ENCODE data around the gene TBX20. TPM values are rescaled to one million over a fixed set of nuclear protein-coding genes. Genes with fewer than 3 reads are reported as not detected.

TBX20 gene
- total and polyA plus RNA-seq, 2 of the 13 experiments (the other 11 are each of a cell fraction or from before 2014, with no cell fraction given): not detected

DNA sequence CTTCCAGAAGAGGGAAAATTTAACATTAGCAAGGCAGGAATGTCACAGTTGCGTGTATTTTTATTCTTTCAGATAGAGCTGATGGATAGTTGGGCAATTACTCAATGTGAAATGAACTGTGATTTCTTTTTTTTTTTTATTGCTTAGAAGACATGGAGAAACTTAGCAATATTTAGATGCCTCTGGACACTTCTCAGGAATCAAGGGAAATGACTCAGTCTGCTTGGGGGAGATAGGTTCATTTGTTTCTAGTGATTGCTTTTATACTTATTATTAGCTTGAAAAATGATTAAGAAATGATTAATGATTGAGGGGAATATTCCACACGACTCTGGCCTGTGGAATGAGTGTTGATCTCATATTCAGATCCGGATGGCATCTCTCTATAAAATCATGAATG is 33.1 kb upstream of the TBX20 start:
- H3K79me2 ChIP-seq (ENCODE audit: insufficient read depth, low read length): no peaks in the 10 kb centered on the region
- no peaks in the 10 kb centered on the region for H4K20me1 ChIP-seq (ENCODE audit: insufficient read depth, low read length)
- ChIA-PET CTCF (ENCODE audit: low intra/inter-chr PET ratio, low total read pairs) (no interaction called here), POLR2A (no interaction called here)
- 1% methylated on average over 3 of the region's 3 CpGs for WGBS (ENCODE audit: low lambda C conversion rate)
- BruUV-seq (replicated peaks): no TSS peak
- no peaks in the 10 kb centered on the region for H3K9me3 ChIP-seq (ENCODE audit: low read length)
- no peaks in the 10 kb centered on the region for H3K36me3 ChIP-seq (replicated peaks in 1 of 2; ENCODE audit: control insufficient read depth in 1 of 2, insufficient read depth in 2 of 2, low read length in 2 of 2)
- no peak overlapping the region for H3K4me2 ChIP-seq (ENCODE audit: low read depth, low read length)
- FAIRE-seq (no peak), DNase-seq (ENCODE audit: low spot score) (no peak), ATAC-seq (no peak)
- TF ChIP-seq, protein P1, sequence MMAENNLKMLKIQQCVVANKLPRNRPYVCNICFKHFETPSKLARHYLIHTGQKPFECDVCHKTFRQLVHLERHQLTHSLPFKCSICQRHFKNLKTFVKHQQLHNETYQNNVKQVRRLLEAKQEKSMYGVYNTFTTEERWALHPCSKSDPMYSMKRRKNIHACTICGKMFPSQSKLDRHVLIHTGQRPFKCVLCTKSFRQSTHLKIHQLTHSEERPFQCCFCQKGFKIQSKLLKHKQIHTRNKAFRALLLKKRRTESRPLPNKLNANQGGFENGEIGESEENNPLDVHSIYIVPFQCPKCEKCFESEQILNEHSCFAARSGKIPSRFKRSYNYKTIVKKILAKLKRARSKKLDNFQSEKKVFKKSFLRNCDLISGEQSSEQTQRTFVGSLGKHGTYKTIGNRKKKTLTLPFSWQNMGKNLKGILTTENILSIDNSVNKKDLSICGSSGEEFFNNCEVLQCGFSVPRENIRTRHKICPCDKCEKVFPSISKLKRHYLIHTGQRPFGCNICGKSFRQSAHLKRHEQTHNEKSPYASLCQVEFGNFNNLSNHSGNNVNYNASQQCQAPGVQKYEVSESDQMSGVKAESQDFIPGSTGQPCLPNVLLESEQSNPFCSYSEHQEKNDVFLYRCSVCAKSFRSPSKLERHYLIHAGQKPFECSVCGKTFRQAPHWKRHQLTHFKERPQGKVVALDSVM (CRISPR knock-in tag; IDR thresholded peaks at IDR 0.05): no peak
- TF ChIP-seq, protein P2, sequence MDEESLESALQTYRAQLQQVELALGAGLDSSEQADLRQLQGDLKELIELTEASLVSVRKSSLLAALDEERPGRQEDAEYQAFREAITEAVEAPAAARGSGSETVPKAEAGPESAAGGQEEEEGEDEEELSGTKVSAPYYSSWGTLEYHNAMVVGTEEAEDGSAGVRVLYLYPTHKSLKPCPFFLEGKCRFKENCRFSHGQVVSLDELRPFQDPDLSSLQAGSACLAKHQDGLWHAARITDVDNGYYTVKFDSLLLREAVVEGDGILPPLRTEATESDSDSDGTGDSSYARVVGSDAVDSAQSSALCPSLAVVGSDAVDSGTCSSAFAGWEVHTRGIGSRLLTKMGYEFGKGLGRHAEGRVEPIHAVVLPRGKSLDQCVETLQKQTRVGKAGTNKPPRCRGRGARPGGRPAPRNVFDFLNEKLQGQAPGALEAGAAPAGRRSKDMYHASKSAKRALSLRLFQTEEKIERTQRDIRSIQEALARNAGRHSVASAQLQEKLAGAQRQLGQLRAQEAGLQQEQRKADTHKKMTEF (CRISPR knock-in tag; IDR thresholded peaks at IDR 0.05): no peak
- no peak for TF ChIP-seq RXRB (CRISPR knock-in tag; IDR thresholded peaks at IDR 0.05; ENCODE audit: borderline replicate concordance)
- no peak overlapping the region for H3K27ac ChIP-seq (ENCODE audit: extremely low read length, insufficient read depth, low read length)
- no peaks in the 10 kb centered on the region for H3K4me1 ChIP-seq (ENCODE audit: insufficient read depth, low read length)
- H3K9ac ChIP-seq (ENCODE audit: insufficient read depth, low read depth, low read length): no peak overlapping the region
- H2AFZ ChIP-seq (ENCODE audit: low read length): no peak overlapping the region
- no peak overlapping the region for H3K4me3 ChIP-seq (replicated peaks in 1 of 3; ENCODE audit: insufficient read depth in 1 of 3, low read depth in 2 of 3, low read length in 3 of 3)
- 0 out of 5 replicates have a peak, but pooled peaks cover 0 to 7% of the 10 kb centered on the region in 2 experiments for H3K27me3 ChIP-seq (ENCODE audit: control insufficient read depth in 1 of 2, insufficient read depth in 2 of 2, low read length in 2 of 2)
- in situ Hi-C loops (cut with HindIII; ENCODE audit: extremely low pct_ligation_motif_present, low pct_unique_long_range_greater_than_20kb) (no loop called here), intact Hi-C loops (cut with micrococcal nuclease; ENCODE audit: unreplicated experiment) (no loop called here)

DNA sequence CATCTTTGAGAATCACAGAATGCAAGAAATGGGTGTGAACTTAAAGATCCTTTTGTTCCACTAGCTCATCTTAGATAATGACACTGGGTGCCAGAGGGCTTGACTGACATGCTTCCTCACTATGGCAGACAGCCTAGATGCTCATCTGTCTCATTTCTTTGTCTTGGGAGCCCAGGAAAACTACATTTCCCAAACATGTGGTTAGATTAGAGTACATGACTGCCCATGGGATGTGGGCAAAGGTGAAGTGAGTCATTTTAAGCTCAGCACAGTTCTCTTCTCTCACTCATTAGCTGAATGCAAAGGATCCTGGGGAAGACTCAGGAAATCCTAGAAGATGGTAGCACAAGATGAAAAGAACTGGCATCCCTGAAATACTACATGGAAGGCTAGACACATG is 32.5 kb upstream of the TBX20 start:
- 0 out of 5 replicates have a peak, but pooled peaks cover 0 to 7% of the 10 kb centered on the region in 2 experiments for H3K27me3 ChIP-seq (ENCODE audit: control insufficient read depth in 1 of 2, insufficient read depth in 2 of 2, low read length in 2 of 2)
- H3K36me3 ChIP-seq (replicated peaks in 1 of 2; ENCODE audit: control insufficient read depth in 1 of 2, insufficient read depth in 2 of 2, low read length in 2 of 2): no peaks in the 10 kb centered on the region
- no peaks in the 10 kb centered on the region for H3K9me3 ChIP-seq (ENCODE audit: low read length)
- BruUV-seq (replicated peaks): no TSS peak
- intact Hi-C loops (cut with micrococcal nuclease; ENCODE audit: unreplicated experiment): no loop called here
- H3K79me2 ChIP-seq (ENCODE audit: insufficient read depth, low read length): no peaks in the 10 kb centered on the region
- no peak overlapping the region for H3K9ac ChIP-seq (ENCODE audit: insufficient read depth, low read depth, low read length)
- ChIA-PET POLR2A (no interaction called here), CTCF (ENCODE audit: low intra/inter-chr PET ratio, low total read pairs) (no interaction called here)
- no peak overlapping the region for H3K4me2 ChIP-seq (ENCODE audit: low read depth, low read length)
- no peak overlapping the region for H3K27ac ChIP-seq (ENCODE audit: extremely low read length, insufficient read depth, low read length)
- FAIRE-seq (no peak), DNase-seq (ENCODE audit: low spot score) (no peak), ATAC-seq (no peak)
- in situ Hi-C loops (cut with HindIII; ENCODE audit: extremely low pct_ligation_motif_present, low pct_unique_long_range_greater_than_20kb): no loop called here
- H4K20me1 ChIP-seq (ENCODE audit: insufficient read depth, low read length): no peaks in the 10 kb centered on the region
- H2AFZ ChIP-seq (ENCODE audit: low read length): no peak overlapping the region
- H3K4me3 ChIP-seq (replicated peaks in 1 of 3; ENCODE audit: insufficient read depth in 1 of 3, low read depth in 2 of 3, low read length in 3 of 3): no peak overlapping the region
- H3K4me1 ChIP-seq (ENCODE audit: insufficient read depth, low read length): no peaks in the 10 kb centered on the region
- no peak for TF ChIP-seq HOXD1 (CRISPR knock-in tag; IDR thresholded peaks at IDR 0.05)
- no peak for TF ChIP-seq RNF2 (conservative IDR thresholded peaks at IDR 0.05; ENCODE audit: low read depth)
- TF ChIP-seq ZNF235 (CRISPR knock-in tag; IDR thresholded peaks at IDR 0.05; ENCODE audit: borderline replicate concordance): no peak
- TF ChIP-seq TAF1 (CRISPR knock-in tag; IDR thresholded peaks at IDR 0.05): no peak
- TF ChIP-seq ZNF816 (CRISPR knock-in tag; IDR thresholded peaks at IDR 0.05; ENCODE audit: borderline replicate concordance): no peak
- no peak for TF ChIP-seq SATB2 (CRISPR knock-in tag; IDR thresholded peaks at IDR 0.05)
- no peak for TF ChIP-seq GATAD2A (CRISPR knock-in tag; IDR thresholded peaks at IDR 0.05)
- TF ChIP-seq, protein P3, sequence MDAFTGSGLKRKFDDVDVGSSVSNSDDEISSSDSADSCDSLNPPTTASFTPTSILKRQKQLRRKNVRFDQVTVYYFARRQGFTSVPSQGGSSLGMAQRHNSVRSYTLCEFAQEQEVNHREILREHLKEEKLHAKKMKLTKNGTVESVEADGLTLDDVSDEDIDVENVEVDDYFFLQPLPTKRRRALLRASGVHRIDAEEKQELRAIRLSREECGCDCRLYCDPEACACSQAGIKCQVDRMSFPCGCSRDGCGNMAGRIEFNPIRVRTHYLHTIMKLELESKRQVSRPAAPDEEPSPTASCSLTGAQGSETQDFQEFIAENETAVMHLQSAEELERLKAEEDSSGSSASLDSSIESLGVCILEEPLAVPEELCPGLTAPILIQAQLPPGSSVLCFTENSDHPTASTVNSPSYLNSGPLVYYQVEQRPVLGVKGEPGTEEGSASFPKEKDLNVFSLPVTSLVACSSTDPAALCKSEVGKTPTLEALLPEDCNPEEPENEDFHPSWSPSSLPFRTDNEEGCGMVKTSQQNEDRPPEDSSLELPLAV (CRISPR knock-in tag; conservative IDR thresholded peaks at IDR 0.05; ENCODE audit: low read depth): no peak
- no peak for TF ChIP-seq JDP2 (CRISPR knock-in tag; IDR thresholded peaks at IDR 0.05; ENCODE audit: borderline replicate concordance)
- no peak for TF ChIP-seq U2AF2 (IDR thresholded peaks at IDR 0.05; ENCODE audit: low read depth, low read length)
- TF ChIP-seq SRSF4 (IDR thresholded peaks at IDR 0.05; ENCODE audit: low read depth, low read length, poor library complexity, severe bottlenecking): no peak
- no peak for TF ChIP-seq ATAD3A (CRISPR knock-in tag; IDR thresholded peaks at IDR 0.05)
- TF ChIP-seq NRL (CRISPR knock-in tag; IDR thresholded peaks at IDR 0.05; ENCODE audit: borderline replicate concordance): no peak
